Measurements from ENCODE around the gene ZDHHC14. TPM values are rescaled to one million over a fixed set of nuclear protein-coding genes. Genes with fewer than 3 reads are reported as not detected.
"Not testable (repeated sequence)": the region's sequence is repeated elsewhere in the genome, so short reads cannot be mapped to it uniquely, and the experiment has no call there.

Gene ZDHHC14
- total RNA-seq, 1 donor from 2014 or later: 14.4 TPM

DNA sequence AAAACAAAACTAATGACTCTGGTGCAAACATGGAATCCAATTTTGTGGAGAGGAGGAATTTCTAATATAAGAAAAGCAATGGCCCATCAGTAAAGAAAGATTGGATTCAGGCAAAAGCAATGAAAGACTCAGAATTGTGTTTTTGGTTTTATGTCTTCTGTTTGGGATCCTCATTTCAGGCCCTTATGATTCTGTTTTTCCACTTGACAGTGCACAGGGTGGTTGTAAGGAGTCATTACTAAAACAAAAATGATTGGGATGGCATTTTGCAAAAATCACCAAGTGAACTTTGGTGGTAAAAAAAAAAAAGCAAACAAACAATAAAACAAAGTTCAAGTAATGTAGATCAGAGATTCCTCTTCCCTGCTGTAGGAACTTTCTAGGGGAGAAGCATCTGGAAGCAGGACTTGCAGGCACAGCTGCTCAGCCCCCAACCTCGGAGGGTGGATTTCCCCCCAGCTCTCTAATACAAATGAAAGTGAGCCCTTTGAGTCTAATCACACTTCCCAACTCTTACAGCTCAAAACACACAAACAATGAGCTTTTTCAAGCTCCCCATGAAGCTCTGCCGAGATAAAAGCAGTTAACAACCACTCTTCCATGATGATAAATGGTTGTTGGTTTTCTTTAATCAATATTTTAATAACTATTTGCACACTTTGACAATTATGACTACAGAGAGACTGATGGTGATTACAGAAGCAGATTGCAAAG is 177.7 kb downstream of the ZDHHC14 start:
- DNase-seq (ENCODE audit: low spot score): no peak
- intact Hi-C loops (cut with micrococcal nuclease): loop anchor here (1.0 to 2.0 kb wide), 3 partner anchors 11 to 22 kb away; no protein-coding TSS in a partner anchor
- Mint-ChIP-seq H3K27me3 (ENCODE audit: insufficient read depth) (peaks cover 16% of the 10 kb centered on the region), H3K4me3 (no peak overlapping the region), H3K4me1 (ENCODE audit: low read depth) (peaks cover 59% of the 10 kb centered on the region), H3K27ac (peak overlapping the region; percentile 66), H3K36me3 (ENCODE audit: low read depth) (peaks cover 5% of the 10 kb centered on the region), H3K9me3 (no peaks in the 10 kb centered on the region)

DNA sequence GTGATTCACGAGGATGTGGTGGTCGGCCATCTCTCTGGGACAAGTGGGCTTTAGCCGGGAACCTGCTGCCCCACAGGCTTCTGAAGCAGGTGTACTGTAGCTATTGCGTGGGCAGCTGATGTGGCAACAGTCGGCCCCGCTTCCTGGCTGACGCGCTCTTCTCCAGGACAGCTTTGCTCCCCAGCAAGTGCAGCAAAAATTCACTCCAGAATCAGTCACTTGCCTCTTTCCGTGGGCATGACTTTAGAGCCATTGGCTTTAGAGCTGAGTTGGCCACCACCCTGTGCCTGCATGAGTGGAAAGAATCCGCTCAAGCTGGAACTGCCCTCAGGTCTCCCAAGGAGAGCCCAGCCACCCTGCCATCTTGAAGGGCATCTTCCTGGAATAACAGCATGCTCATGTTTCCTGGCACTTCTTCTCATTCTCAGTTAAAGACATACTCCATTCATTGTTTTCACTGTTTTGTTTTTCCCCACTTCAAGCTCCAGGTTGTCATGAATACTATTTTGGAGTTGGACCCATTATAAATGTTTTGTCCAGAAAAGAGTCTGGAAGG is 178.3 kb downstream of the ZDHHC14 start:
- peaks cover 5% of the 10 kb centered on the region for H3K36me3 Mint-ChIP-seq (ENCODE audit: low read depth)
- DNase-seq (ENCODE audit: low spot score): no peak
- intact Hi-C loops (cut with micrococcal nuclease): loop anchor here (2.0 kb wide), 1 partner anchor 16 kb away; no protein-coding TSS in a partner anchor
- H3K4me1 Mint-ChIP-seq (ENCODE audit: low read depth): peaks cover 65% of the 10 kb centered on the region
- H3K27me3 Mint-ChIP-seq (ENCODE audit: insufficient read depth): peaks cover 16% of the 10 kb centered on the region
- no peaks in the 10 kb centered on the region for H3K9me3 Mint-ChIP-seq
- H3K4me3 Mint-ChIP-seq: no peak overlapping the region
- no peak overlapping the region for H3K27ac Mint-ChIP-seq

DNA sequence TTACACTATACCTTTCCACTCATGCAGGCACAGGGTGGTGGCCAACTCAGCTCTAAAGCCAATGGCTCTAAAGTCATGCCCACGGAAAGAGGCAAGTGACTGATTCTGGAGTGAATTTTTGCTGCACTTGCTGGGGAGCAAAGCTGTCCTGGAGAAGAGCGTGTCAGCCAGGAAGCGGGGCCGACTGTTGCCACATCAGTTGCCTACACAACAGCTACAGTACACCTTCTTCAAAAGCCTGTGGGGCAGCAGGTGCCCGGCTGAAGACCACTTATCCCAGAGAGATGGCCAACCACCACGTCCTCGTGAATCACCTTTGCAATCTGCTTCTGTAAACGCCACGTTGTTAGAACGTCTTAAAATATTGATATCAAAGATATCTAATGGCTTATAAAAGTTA is 179.1 kb downstream of the ZDHHC14 start:
- intact Hi-C loops (cut with micrococcal nuclease): loop anchor here (10.0 kb wide), 1 partner anchor 175 kb away; the partner anchor contains the start of gene ZDHHC14
- peaks cover 66% of the 10 kb centered on the region for H3K4me1 Mint-ChIP-seq (ENCODE audit: low read depth)

DNA sequence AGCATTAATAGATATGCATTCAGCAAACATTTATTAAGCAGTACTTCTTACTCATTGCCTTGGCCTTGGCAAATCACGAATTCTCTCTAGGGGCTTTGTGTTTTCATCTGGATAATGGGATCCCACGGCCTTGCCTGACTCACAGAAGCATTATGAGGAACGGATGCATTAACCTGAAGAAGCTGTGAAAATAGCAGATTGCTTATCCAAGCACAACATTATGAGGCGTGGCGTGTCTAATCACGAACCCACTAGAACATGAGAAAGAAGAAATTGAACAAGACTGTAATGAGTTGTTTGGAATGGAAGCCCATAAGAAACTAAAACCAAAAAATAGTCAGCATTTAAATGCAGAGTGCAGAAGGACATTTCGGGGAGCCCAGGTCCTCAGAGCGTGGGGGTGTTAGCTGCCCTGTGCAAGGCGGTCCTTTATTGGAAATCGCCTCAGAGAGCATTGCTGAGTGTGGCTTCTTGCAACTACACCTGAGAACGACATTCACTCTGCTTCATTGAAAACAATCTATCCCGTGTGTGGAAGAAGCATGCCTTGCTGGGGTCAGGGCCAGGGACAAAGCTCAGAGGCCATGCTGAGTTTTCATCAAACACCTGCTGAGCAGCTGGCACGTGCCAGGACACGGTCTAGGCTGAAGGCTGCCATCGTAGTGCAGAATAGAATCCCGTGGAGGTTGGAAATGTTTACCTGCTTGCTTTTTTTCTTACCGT is 179.9 kb downstream of the ZDHHC14 start:
- H3K27ac Mint-ChIP-seq: no peak overlapping the region
- H3K36me3 Mint-ChIP-seq (ENCODE audit: low read depth): peaks cover 7% of the 10 kb centered on the region
- H3K27me3 Mint-ChIP-seq (ENCODE audit: insufficient read depth): peaks cover 14% of the 10 kb centered on the region
- H3K4me3 Mint-ChIP-seq: no peak overlapping the region
- no peak for DNase-seq (ENCODE audit: low spot score)
- intact Hi-C loops (cut with micrococcal nuclease): loop anchor here (10.0 kb wide), 1 partner anchor 176 kb away; the partner anchor contains the start of gene ZDHHC14
- no peaks in the 10 kb centered on the region for H3K9me3 Mint-ChIP-seq
- peaks cover 66% of the 10 kb centered on the region for H3K4me1 Mint-ChIP-seq (ENCODE audit: low read depth)

More for the DNA sequence above, 179.1 kb downstream of the ZDHHC14 start:
- H3K27ac Mint-ChIP-seq; H3K9me3 Mint-ChIP-seq; H3K36me3 Mint-ChIP-seq (ENCODE audit: low read depth); H3K4me3 Mint-ChIP-seq; DNase-seq (ENCODE audit: low spot score): not testable (repeated sequence)
- H3K27me3 Mint-ChIP-seq (ENCODE audit: insufficient read depth): peaks cover 17% of the 10 kb centered on the region

DNA sequence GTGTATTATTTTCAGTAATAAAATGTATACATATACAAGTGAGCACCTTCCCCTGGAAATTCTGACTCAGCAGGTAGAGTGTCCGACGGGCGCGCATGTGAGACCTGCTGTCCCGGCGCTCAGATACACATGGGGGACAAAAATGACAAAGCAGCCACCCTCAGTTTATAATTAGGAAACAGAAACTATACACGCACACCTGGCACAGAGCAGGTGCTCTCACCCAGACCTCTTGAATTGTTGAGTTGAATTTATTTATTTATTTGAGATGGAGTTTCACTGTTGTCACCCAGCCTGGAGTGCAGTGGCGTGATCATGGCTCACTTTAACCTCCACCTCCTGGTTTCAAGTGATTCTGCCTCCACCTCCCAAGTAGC is 180.4 kb downstream of the ZDHHC14 start:
- H3K4me1 Mint-ChIP-seq (ENCODE audit: low read depth): peaks cover 64% of the 10 kb centered on the region
- H3K27me3 Mint-ChIP-seq (ENCODE audit: insufficient read depth): peaks cover 19% of the 10 kb centered on the region
- intact Hi-C loops (cut with micrococcal nuclease): loop anchor here (10.0 kb wide), 1 partner anchor 177 kb away; the partner anchor contains the start of gene ZDHHC14
- peak overlapping the region; percentile 68 for H3K4me3 Mint-ChIP-seq
- DNase-seq (ENCODE audit: low spot score): no peak
- peaks cover 7% of the 10 kb centered on the region for H3K36me3 Mint-ChIP-seq (ENCODE audit: low read depth)
- no peaks in the 10 kb centered on the region for H3K9me3 Mint-ChIP-seq
- H3K27ac Mint-ChIP-seq: peak overlapping the region; percentile 82

DNA sequence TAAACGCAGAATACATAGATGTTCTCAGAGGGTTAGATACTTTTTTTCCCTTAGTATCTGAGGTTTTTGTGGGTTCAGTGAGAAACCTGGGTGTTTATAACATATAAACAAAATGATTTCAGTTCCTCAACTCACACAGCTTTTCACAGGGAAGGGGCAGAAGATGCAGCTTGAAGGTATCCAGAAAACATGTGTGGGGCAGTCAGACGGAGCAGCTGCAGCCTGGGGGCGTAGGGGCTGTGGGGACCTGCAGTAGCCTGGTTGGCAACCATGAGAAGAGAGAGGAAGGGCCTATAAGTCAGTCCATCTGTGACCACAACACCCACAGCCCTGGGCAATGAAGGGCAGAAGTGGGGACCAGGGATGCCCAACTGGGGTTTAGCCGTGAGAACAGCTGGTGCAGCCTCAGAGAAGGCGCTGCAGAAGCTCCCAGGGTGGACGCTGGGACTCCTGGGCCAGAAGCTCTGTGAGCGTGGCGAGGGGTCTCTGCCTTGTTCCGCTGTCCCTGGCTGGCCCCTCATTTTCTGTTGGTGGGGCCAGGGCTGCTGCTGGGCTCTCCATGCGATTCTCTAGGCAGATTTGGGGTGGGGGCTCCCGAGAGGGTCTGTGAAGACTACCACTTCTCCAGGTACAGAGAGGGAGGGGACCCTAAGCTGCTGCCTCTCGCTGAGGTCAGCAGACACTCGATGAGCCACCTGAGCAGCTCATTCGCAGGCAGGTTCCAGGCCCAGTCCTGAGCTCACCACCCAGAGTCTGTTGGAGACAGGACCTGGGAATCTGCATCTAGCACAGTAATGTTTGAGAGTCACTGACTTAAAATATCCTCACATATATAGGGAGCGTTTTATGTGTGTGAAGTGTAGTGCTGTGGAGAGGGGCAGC is 181.2 kb downstream of the ZDHHC14 start:
- H3K4me3 Mint-ChIP-seq: peak overlapping the region; percentile 68
- intact Hi-C loops (cut with micrococcal nuclease): loop anchor here (10.0 kb wide), 1 partner anchor 177 kb away; the partner anchor contains the start of gene ZDHHC14
- H3K4me1 Mint-ChIP-seq (ENCODE audit: low read depth): peaks cover 57% of the 10 kb centered on the region
- H3K27me3 Mint-ChIP-seq (ENCODE audit: insufficient read depth): peaks cover 21% of the 10 kb centered on the region
- no peaks in the 10 kb centered on the region for H3K9me3 Mint-ChIP-seq
- no peak for DNase-seq (ENCODE audit: low spot score)
- peak overlapping the region; percentile 82 for H3K27ac Mint-ChIP-seq
- peaks cover 7% of the 10 kb centered on the region for H3K36me3 Mint-ChIP-seq (ENCODE audit: low read depth)

DNA sequence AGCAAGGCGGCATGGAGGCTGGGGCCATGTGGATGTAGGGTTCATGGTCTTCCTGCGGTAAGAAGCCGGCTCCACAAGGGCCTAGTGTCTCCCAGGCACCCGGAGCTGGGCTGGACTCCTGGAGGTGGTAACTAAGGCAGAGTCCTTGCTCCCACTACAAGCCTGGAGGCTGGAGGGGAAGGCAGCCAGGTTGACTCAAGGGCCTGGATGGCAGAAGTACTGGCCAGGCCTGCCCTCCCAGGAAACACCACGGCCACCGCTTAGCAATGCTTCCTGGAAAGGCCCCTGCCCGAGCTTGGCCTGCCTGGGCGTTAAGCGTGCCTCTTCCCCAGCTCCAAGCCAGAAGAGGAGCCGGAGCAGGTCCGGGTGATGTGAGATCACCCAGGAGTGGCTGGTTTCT is 182.0 kb downstream of the ZDHHC14 start:
- DNase-seq (ENCODE audit: low spot score): no peak
- Mint-ChIP-seq H3K27me3 (ENCODE audit: insufficient read depth) (peaks cover 21% of the 10 kb centered on the region), H3K36me3 (ENCODE audit: low read depth) (peaks cover 7% of the 10 kb centered on the region), H3K4me3 (no peak overlapping the region), H3K9me3 (no peaks in the 10 kb centered on the region), H3K27ac (no peak overlapping the region), H3K4me1 (ENCODE audit: low read depth) (peaks cover 48% of the 10 kb centered on the region)
- intact Hi-C loops (cut with micrococcal nuclease): loop anchor here (1.0 to 10.0 kb wide), 2 partner anchors 27 to 178 kb away; partner anchors contain the start of gene ZDHHC14

DNA sequence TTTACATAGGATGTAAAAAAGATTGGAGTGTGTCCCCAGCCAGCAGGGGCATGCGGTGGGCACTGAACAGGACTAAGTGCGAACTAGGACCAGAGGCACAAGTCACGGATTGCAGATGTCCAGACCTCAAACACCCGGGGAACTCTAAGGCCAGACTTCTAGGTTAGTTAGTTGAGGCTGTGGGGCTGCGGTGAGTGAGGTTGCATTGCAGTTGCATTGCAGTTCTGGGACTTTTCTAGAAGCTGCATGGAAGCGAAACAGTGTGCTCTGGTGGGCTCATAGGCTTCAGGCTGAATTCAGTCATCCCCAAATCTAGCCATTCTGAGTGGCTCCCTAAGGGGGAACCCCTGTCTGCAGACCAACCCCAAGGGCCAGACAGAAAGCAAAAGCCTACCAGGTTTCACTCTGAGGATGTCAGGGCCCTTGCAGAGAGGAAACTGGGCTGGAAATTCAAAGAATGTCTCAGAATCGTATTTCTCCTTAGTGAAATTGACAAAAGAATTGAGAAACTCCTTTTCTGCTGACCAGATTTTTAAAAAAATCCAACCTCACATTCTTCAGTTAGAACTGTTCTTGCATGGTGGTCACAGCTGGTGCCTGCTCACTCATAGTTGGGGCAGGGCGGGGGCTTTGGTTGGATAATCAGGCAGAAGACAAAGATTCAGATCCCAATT is 182.8 kb downstream of the ZDHHC14 start:
- peaks cover 21% of the 10 kb centered on the region for H3K27me3 Mint-ChIP-seq (ENCODE audit: insufficient read depth)
- peaks cover 7% of the 10 kb centered on the region for H3K36me3 Mint-ChIP-seq (ENCODE audit: low read depth)
- no peaks in the 10 kb centered on the region for H3K9me3 Mint-ChIP-seq
- DNase-seq (ENCODE audit: low spot score): peak; percentile 20
- peaks cover 41% of the 10 kb centered on the region for H3K4me1 Mint-ChIP-seq (ENCODE audit: low read depth)
- no peak overlapping the region for H3K27ac Mint-ChIP-seq
- intact Hi-C loops (cut with micrococcal nuclease): loop anchor here (1.0 to 10.0 kb wide), 2 partner anchors 27 to 179 kb away; partner anchors contain the start of gene ZDHHC14
- no peak overlapping the region for H3K4me3 Mint-ChIP-seq

DNA sequence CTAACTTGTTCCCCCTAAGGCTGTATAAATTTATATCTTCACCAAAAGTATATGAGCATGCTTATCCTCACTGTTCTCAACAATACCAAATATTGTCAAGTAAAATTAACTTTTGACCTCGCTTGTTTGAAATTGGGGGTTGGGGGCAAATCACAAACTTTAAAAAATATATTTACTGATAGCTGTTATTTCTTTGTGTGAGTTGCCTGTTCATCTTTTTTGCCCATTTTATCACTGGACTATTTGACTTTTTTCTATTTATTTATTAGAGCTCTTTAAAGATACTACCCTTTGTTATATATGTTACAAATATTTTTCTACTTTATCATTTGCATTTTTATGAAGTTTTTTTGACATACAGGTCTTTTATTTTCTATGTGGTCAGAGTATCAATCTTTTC is 187.7 kb downstream of the ZDHHC14 start:
- Mint-ChIP-seq H3K36me3 (ENCODE audit: low read depth) (peaks cover 7% of the 10 kb centered on the region), H3K27ac (no peak overlapping the region), H3K9me3 (no peaks in the 10 kb centered on the region), H3K4me3 (no peak overlapping the region), H3K4me1 (ENCODE audit: low read depth) (peaks cover 30% of the 10 kb centered on the region), H3K27me3 (ENCODE audit: insufficient read depth) (peaks cover 14% of the 10 kb centered on the region)
- DNase-seq (ENCODE audit: low spot score): no peak
- intact Hi-C loops (cut with micrococcal nuclease): loop anchor here (1.0 to 10.0 kb wide), 5 partner anchors 10 to 192 kb away; partner anchors contain the start of gene ZDHHC14

DNA sequence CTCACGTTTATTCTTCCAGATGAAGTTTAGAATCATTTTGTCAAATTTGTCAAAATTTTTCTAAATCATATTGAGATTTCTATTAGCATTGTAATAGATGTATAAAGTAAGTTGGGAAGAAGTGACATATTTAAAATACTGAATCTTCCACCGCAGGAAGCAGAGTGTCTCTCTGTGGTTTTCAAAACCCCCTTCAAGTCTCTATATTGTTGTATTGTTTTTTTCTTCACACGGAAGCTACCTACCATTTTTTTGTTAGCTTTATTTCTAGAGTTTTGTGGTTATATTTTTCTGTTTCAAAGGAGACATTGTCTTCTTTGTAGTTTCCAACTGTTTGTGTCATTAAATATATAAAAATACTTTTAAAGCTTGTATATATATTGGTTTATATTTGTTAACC is 188.6 kb downstream of the ZDHHC14 start:
- Mint-ChIP-seq H3K4me1 (ENCODE audit: low read depth) (peaks cover 24% of the 10 kb centered on the region), H3K27ac (peak overlapping the region; percentile 4), H3K9me3 (no peaks in the 10 kb centered on the region), H3K36me3 (ENCODE audit: low read depth) (peaks cover 7% of the 10 kb centered on the region), H3K27me3 (ENCODE audit: insufficient read depth) (peaks cover 14% of the 10 kb centered on the region), H3K4me3 (peak overlapping the region; percentile 47)
- no peak for DNase-seq (ENCODE audit: low spot score)
- intact Hi-C loops (cut with micrococcal nuclease): loop anchor here (1.0 to 10.0 kb wide), 5 partner anchors 11 to 191 kb away; partner anchors contain the start of gene ZDHHC14

DNA sequence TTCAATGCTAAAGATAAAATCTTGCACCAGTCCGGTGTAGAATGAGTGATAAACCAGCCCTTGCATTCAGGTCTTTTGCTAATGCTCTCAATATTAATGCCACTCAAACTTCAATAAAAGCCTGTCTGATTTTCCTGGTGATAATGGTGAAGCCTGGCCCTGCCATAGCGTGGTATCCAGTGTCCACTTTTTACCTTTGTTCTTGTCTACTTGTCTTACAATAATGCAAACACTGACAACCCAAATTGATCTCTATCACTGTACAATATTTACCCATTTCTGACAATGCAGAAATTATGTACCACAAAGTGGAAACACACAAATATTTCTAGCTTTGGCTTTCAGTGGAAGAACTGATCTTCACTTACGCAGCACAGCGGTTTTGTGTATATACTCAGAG is 189.1 kb downstream of the ZDHHC14 start:
- Mint-ChIP-seq H3K9me3 (no peaks in the 10 kb centered on the region), H3K27me3 (ENCODE audit: insufficient read depth) (peaks cover 11% of the 10 kb centered on the region), H3K36me3 (ENCODE audit: low read depth) (peaks cover 7% of the 10 kb centered on the region), H3K27ac (peak overlapping the region; percentile 35), H3K4me1 (ENCODE audit: low read depth) (peaks cover 24% of the 10 kb centered on the region), H3K4me3 (no peak overlapping the region)
- no peak for DNase-seq (ENCODE audit: low spot score)
- intact Hi-C loops (cut with micrococcal nuclease): no loop called here

Data from activated T-helper 1 cell treated with anti-CD3 and anti-CD28 coated beads, Interleukin-12 subunit alpha, Interleukin-12 subunit beta, Interleukin-2, Interleukin-4 antibody, amounts not matched to agents 30 ng/mL and 10 ng/mL and 1 ng/mL, durations not matched to agents 14 hours and 24 hours and 36 hours (primary cell).